Breast epithelium (tissue), 4 donors: ENCODE measurements around the gene APC2. TPM values are rescaled to one million over a fixed set of nuclear protein-coding genes. Genes with fewer than 3 reads are reported as not detected.

Experiments
- DNase-seq, 2 donors: peaks; one replicate each; pipeline ENCODE4 v3.0.0-alpha.2; 2019; ENCODE audit warnings: low spot score in 2 of 2
- H3K27ac ChIP-seq, 2 donors: fragments of 200-600 bp; sonication (generic) in 1 of 2; one replicate each; pipeline ENCODE4 v1.5.1; 2016 to 2019; ENCODE audit warnings: mild to moderate bottlenecking in 1 of 2
- H3K27me3 ChIP-seq, 2 donors: fragments of 200-600 bp; sonication (generic) in 1 of 2; one replicate each; pipeline versions ENCODE4 v1.5.1 to v1.6.0; 2017 to 2019; ENCODE audit warnings: control low read depth in 1 of 2, mild to moderate bottlenecking in 1 of 2
- H3K36me3 ChIP-seq: fragments of 200-600 bp; one replicate; pipeline ENCODE4 v1.5.1; 2019
- H3K4me1 ChIP-seq, 2 donors: fragments of 200-600 bp; sonication (generic); one replicate each; pipeline ENCODE4 v1.5.1; 2016 to 2019; ENCODE audit warnings: control low read depth in 1 of 2
- H3K4me3 ChIP-seq, 3 donors: fragments of 200-600 bp; sonication (generic); 1 replicate in 2 of 3; 2 replicates in 1 of 3; pipeline ENCODE4 v1.5.1; 2016 to 2019; ENCODE audit warnings: mild to moderate bottlenecking in 3 of 3, moderate library complexity in 2 of 3
- H3K9me3 ChIP-seq, 2 donors: fragments of 200-600 bp; sonication (generic) in 1 of 2; one replicate each; pipeline ENCODE4 v1.5.1; 2016 to 2019; ENCODE audit warnings: control low read depth in 1 of 2
- CTCF ChIP-seq, 3 donors: fragments of 450-650 bp; IDR thresholded peaks; one replicate each; pipeline ENCODE4 v1.5.1; 2016 to 2017; ENCODE audit warnings: antibody characterized with exemption in 3 of 3, mild to moderate bottlenecking in 3 of 3, moderate library complexity in 3 of 3
- POLR2A ChIP-seq: fragments of 450-650 bp; IDR thresholded peaks from one replicate; pipeline ENCODE4 v1.6.1; 2016; ENCODE audit warnings: antibody characterized with exemption, mild to moderate bottlenecking, moderate library complexity
- POLR2AphosphoS5 ChIP-seq, 3 donors: sonication (generic); formaldehyde crosslinking; IDR thresholded peaks; one replicate each; pipeline ENCODE4 v1.6.1; 2017; ENCODE audit warnings: antibody characterized with exemption in 3 of 3
- intact Hi-C: fragments of 100-400 bp; cut with DNase I; formaldehyde crosslinking; loops from one replicate; pipeline ENCODE4 v1.15.1; 2023; ENCODE audit warnings: low total_unique reads
- total RNA-seq, 3 donors: library from RNA; depleted of rRNA; stranded (reverse); fragments of >200 nt; gene quantifications; one replicate each; pipeline ENCODE4 v1.1.0, GENCODE V29; 2016

Gene APC2
- total RNA-seq, 3 donors from 2014 or later, result under 0.01 to 0.29 (median 0.16) TPM

GRCh38 chr19:1511318-1512317 is 61.7 kb downstream of the APC2 start:
- DNase-seq, result no peak

DNA sequence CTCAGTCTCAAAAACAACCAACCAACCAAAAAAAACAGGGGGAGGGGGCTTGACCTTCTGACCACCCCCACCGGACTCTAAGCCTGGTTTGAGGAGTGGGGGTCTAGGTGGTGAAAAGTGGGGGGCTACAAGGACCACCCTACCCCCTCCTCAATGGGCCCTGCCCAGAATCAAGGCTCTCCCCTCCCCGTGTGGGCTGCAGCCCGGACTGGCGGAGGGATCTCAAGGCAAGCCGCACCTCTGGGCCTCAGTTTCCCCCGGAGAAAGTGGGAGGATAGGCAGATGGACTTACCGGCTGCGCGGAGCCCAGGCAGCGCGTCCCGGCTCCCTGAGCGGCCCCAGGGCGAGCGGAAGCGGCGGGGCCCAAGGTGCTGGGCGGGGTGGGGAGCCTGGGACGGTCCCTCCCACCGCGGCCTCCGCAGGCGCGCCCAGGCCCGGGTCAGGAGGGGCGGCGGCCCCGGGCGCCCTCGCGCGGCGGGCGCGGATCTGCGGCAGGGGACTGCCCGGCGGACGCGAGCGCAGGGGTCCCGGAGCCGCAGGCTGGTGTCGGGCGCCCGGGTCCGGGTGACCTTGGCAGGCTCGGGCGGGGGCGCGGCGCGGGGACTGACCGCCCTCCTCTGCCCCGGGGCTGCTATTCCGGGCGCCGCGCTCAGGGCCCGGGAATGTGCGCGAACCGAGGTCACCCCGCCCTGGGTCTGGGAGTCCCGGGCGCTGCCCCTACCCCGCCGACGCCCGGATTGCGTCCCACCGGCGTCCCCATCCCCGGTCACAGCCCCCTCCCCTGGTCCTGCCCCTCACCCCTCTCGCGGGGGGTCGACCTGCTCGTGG is 63.0 kb downstream of the APC2 start, which contains the start of gene ADAMTSL5:
Gene ADAMTSL5 (minus strand): TSS at position 349 of the 828 bp plus-strand sequence. CDS start 2,076 bp downstream, outside the sequence.
- peak within 1 kb of the TSS; percentile 55 to 77 (median 59) for H3K4me3 ChIP-seq
- H3K27me3 ChIP-seq, result peaks cover 6 to 10% of the 10 kb centered on the region in 2 donors
- no peaks in the 10 kb centered on the region for H3K4me1 ChIP-seq
- peaks cover 0 to 6% of the 10 kb centered on the region in 2 donors for H3K9me3 ChIP-seq
- TF ChIP-seq CTCF (IDR thresholded peaks at IDR 0.05), result no peak
- H3K36me3 ChIP-seq, result no peaks in the 10 kb centered on the region
- DNase-seq, result no peak
- intact Hi-C loops, result no loop called here
- peak within 1 kb of the TSS; percentile 57 to 77 for H3K27ac ChIP-seq

More at GRCh38 chr19:1511318-1512317, 61.7 kb downstream of the APC2 start:
- H3K36me3 ChIP-seq, result no peaks in the 10 kb centered on the region
- no peak for TF ChIP-seq CTCF (IDR thresholded peaks at IDR 0.05)
- TF ChIP-seq POLR2A, result no peak
- TF ChIP-seq POLR2AphosphoS5 (IDR thresholded peaks at IDR 0.05), result no peak
- no peak overlapping the region for H3K4me3 ChIP-seq
- H3K27ac ChIP-seq, result peak overlapping the region in 1 of 2 donors; percentile 77
- peaks cover 0 to 6% of the 10 kb centered on the region in 2 donors for H3K9me3 ChIP-seq
- no peaks in the 10 kb centered on the region for H3K4me1 ChIP-seq
- intact Hi-C loops, result no loop called here
- peaks cover 6 to 10% of the 10 kb centered on the region in 2 donors for H3K27me3 ChIP-seq

GRCh38 chr19:1513499-1514294 is 63.8 kb downstream of the APC2 start:
- Histone ChIP-seq H3K36me3 (no peaks in the 10 kb centered on the region), H3K9me3 (no peaks in the 10 kb centered on the region), H3K4me3 (peak overlapping the region; percentile 55 to 77 (median 59)), H3K4me1 (no peaks in the 10 kb centered on the region), H3K27me3 (peaks cover 6 to 10% of the 10 kb centered on the region in 2 donors), H3K27ac (peak overlapping the region; percentile 57 to 77)
- no peak for DNase-seq
- intact Hi-C loops, result no loop called here
- TF ChIP-seq CTCF (IDR thresholded peaks at IDR 0.05), result peak in 2 of 3 donors; percentile 33 to 53
- no peak for TF ChIP-seq POLR2A

- DNase-seq, result no peak
- H3K27ac ChIP-seq, result no peak overlapping the region
- no peak overlapping the region for H3K4me3 ChIP-seq
- H3K36me3 ChIP-seq, result no peaks in the 10 kb centered on the region
- no peaks in the 10 kb centered on the region for H3K9me3 ChIP-seq
- intact Hi-C loops, result no loop called here
- peaks cover 6 to 10% of the 10 kb centered on the region in 2 donors for H3K27me3 ChIP-seq
- no peak for TF ChIP-seq POLR2A
- no peak for TF ChIP-seq POLR2AphosphoS5 (IDR thresholded peaks at IDR 0.05)
- no peak for TF ChIP-seq CTCF (IDR thresholded peaks at IDR 0.05)
- H3K4me1 ChIP-seq, result no peaks in the 10 kb centered on the region
Measured at GRCh38 chr19:1514295-1514661, 64.4 kb downstream of the APC2 start.
